Neural cell (in vitro differentiated cells): Measurements from ENCODE around the gene TIGD4. TPM values are rescaled to one million over a fixed set of nuclear protein-coding genes. Genes with fewer than 3 reads are reported as not detected.

ENCODE experiments used
- H2AFZ ChIP-seq: fragments of 200-600, 300-800 bp; sonication (generic), shearing (Covaris generic); 2 replicates; pipeline ENCODE4 v1.6.0; 2014; ENCODE audit warnings: low read depth, mild to moderate bottlenecking, antibody characterized with exemption, low read length, moderate library complexity
- H3F3A ChIP-seq: fragments of 200-600 bp; shearing (Covaris generic); 2 replicates; pipeline ENCODE4 v1.6.1; 2016; ENCODE audit warnings: mild to moderate bottlenecking, moderate library complexity, mixed read lengths, antibody characterized with exemption, low read length; ENCODE audit not compliant: insufficient read depth, poor library complexity, severe bottlenecking
- H3K27ac ChIP-seq: fragments of 200-600, 300-800 bp; sonication (generic), shearing (Covaris generic); 2 replicates; pipeline ENCODE4 v1.5.1; 2014; ENCODE audit warnings: mild to moderate bottlenecking, low read length, moderate library complexity
- H3K27me3 ChIP-seq: fragments of 300-800, 200-600 bp; sonication (generic), shearing (Covaris generic); 2 replicates; pipeline ENCODE4 v1.6.0; 2014; ENCODE audit warnings: mild to moderate bottlenecking, low read depth, low read length, moderate library complexity; ENCODE audit not compliant: insufficient read depth
- H3K36me3 ChIP-seq: fragments of 300-800, 200-600 bp; sonication (generic), shearing (Covaris generic); 2 replicates; pipeline ENCODE4 v1.5.1; 2014; ENCODE audit warnings: mild to moderate bottlenecking, antibody characterized with exemption, low read length, moderate library complexity; ENCODE audit not compliant: insufficient read depth
- H3K4me2 ChIP-seq: fragments of 300-800, 200-600 bp; sonication (generic), shearing (Covaris generic); 2 replicates; pipeline ENCODE4 v1.6.0; 2014; ENCODE audit warnings: mild to moderate bottlenecking, low read length
- H3K4me3 ChIP-seq: fragments of 300-800, 200-600 bp; sonication (generic), shearing (Covaris generic); 2 replicates; pipeline ENCODE4 v1.5.1; 2014; ENCODE audit warnings: mild to moderate bottlenecking, low read length, moderate library complexity
- H3K79me2 ChIP-seq: fragments of 200-600 bp; shearing (Covaris generic); replicated peaks from 2 replicates; pipeline ENCODE4 v1.6.0; 2014; ENCODE audit warnings: mild to moderate bottlenecking, low read length, moderate library complexity; ENCODE audit not compliant: insufficient read depth
- H3K9ac ChIP-seq: fragments of 300-800, 200-600 bp; sonication (generic), shearing (Covaris generic); 2 replicates; pipeline ENCODE4 v1.6.1; 2016; ENCODE audit warnings: mild to moderate bottlenecking, low read length, mixed read lengths
- H3K9me2 ChIP-seq: fragments of 200-600 bp; shearing (Covaris generic); 2 replicates; pipeline ENCODE4 v1.6.1; 2016; ENCODE audit warnings: mild to moderate bottlenecking, low read length, mixed read lengths; ENCODE audit not compliant: insufficient read depth
- H3K9me3 ChIP-seq: fragments of 200-600, 300-800 bp; sonication (generic), shearing (Covaris generic); 2 replicates; pipeline ENCODE4 v1.6.1; 2016; ENCODE audit warnings: mild to moderate bottlenecking, mixed run types, low read length, moderate library complexity, mixed read lengths
- H4K20me1 ChIP-seq: fragments of 200-600 bp; shearing (Covaris generic); 2 replicates; pipeline ENCODE4 v1.6.1; 2016; ENCODE audit warnings: mild to moderate bottlenecking, mixed run types; ENCODE audit not compliant: insufficient read depth
- CTCF ChIP-seq: fragments of 450-650 bp; IDR thresholded peaks from 2 replicates; pipeline ENCODE4 v1.5.1; 2014; ENCODE audit warnings: antibody characterized with exemption, mild to moderate bottlenecking, moderate library complexity; ENCODE audit not compliant: poor library complexity, severe bottlenecking
- EP300 ChIP-seq: fragments of 450-650 bp; conservative IDR thresholded peaks from 2 replicates; pipeline ENCODE4 v1.6.1; 2014; ENCODE audit warnings: antibody characterized with exemption, mild to moderate bottlenecking, moderate library complexity; ENCODE audit not compliant: poor library complexity, severe bottlenecking
- EZH2 ChIP-seq: fragments of 200-600, 300-800 bp; shearing (Covaris generic), sonication (generic); IDR thresholded peaks from 2 replicates; pipeline ENCODE4 v1.6.1; 2014; ENCODE audit warnings: antibody characterized with exemption, low read length, borderline replicate concordance, mild to moderate bottlenecking; ENCODE audit not compliant: insufficient read depth, poor library complexity, severe bottlenecking
- MXI1 ChIP-seq: fragments of 450-650 bp; conservative IDR thresholded peaks from 2 replicates; pipeline ENCODE4 v1.6.1; 2014; ENCODE audit warnings: antibody characterized with exemption, mild to moderate bottlenecking; ENCODE audit not compliant: poor library complexity, severe bottlenecking
- POLR2AphosphoS5 ChIP-seq: IDR thresholded peaks from 2 replicates; pipeline ENCODE4 v1.6.1; 2012
- RAD21 ChIP-seq: fragments of 450-650 bp; conservative IDR thresholded peaks from 2 replicates; pipeline ENCODE4 v1.6.1; 2014; ENCODE audit warnings: antibody characterized with exemption, mild to moderate bottlenecking, moderate library complexity
- SMC3 ChIP-seq: fragments of 450-650 bp; conservative IDR thresholded peaks from 2 replicates; pipeline ENCODE4 v1.6.1; 2014; ENCODE audit warnings: antibody characterized with exemption, mild to moderate bottlenecking, moderate library complexity; ENCODE audit not compliant: poor library complexity
- TAF1 ChIP-seq: IDR thresholded peaks from 2 replicates; pipeline ENCODE4 v1.6.1; 2012; ENCODE audit warnings: low read depth
- polyA plus RNA-seq: library from polyadenylated mRNA; depleted of rRNA; stranded (reverse); fragments of >200 nt; gene quantifications from 2 replicates; pipeline ENCODE4 v1.2.3, GENCODE V29; 2014
- TF ChIP-seq, protein P1 (sequence below): IDR thresholded peaks from 2 replicates; pipeline ENCODE4 v1.6.1; 2012; ENCODE audit warnings: borderline replicate concordance

The TIGD4 gene
- polyA plus RNA-seq, 1 donor from 2014 or later = 3.3 TPM

GRCh38 chr4:152815078-152815477 lies 35.5 kb upstream of the TIGD4 start:
- no peak for TF ChIP-seq MXI1
- TF ChIP-seq CTCF = no peak
- TF ChIP-seq TAF1 = no peak
- no peak for TF ChIP-seq POLR2AphosphoS5
- Histone ChIP-seq H3K4me3 (no peak overlapping the region), H3K9me3 (no peaks in the 10 kb centered on the region), H4K20me1 (no peaks in the 10 kb centered on the region), H3K4me2 (no peak overlapping the region), H3F3A (no peaks in the 10 kb centered on the region), H3K9me2 (no peaks in the 10 kb centered on the region), H3K79me2 (no peaks in the 10 kb centered on the region), H3K9ac (no peak overlapping the region), H2AFZ (no peak overlapping the region), H3K27ac (no peak overlapping the region), H3K36me3 (no peaks in the 10 kb centered on the region), H3K27me3 (no peaks in the 10 kb centered on the region)

DNA sequence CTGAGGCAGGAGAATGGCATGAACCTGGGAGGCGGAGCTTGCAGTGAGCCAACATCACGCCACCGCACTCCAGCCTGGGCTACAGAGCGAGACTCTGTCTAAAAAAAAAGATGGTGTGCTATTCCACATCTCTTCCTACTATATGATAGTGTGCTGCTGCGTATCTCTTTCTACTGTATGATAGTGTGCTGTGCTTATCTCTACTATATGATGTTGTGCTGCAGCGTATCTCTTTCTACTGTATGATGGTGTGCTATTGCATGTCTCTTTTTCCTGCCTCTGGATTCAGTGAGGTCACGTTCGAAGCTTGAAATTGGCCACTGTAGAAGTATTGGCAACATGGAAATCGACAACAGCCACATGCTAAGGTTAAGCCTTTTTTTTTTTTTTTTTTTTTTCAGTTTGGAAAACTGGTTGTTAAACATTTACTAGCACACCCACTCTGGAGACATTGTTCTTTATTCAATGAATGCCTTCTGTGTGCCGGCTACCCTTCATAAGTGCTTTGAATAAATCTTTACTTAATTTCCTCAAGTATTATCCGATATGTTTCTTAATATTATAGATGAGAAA lies 31.3 kb upstream of the TIGD4 start:
- no peaks in the 10 kb centered on the region for H3K27me3 ChIP-seq
- peaks cover 12% of the 10 kb centered on the region for H3K79me2 ChIP-seq
- H3K9ac ChIP-seq = no peak overlapping the region
- H4K20me1 ChIP-seq = no peaks in the 10 kb centered on the region
- no peak overlapping the region for H3K4me2 ChIP-seq
- no peak for TF ChIP-seq EZH2
- no peak for TF ChIP-seq MXI1
- no peak for TF ChIP-seq EP300
- TF ChIP-seq TAF1 = no peak
- no peak for TF ChIP-seq RAD21
- TF ChIP-seq SMC3 = no peak
- TF ChIP-seq, protein P1, sequence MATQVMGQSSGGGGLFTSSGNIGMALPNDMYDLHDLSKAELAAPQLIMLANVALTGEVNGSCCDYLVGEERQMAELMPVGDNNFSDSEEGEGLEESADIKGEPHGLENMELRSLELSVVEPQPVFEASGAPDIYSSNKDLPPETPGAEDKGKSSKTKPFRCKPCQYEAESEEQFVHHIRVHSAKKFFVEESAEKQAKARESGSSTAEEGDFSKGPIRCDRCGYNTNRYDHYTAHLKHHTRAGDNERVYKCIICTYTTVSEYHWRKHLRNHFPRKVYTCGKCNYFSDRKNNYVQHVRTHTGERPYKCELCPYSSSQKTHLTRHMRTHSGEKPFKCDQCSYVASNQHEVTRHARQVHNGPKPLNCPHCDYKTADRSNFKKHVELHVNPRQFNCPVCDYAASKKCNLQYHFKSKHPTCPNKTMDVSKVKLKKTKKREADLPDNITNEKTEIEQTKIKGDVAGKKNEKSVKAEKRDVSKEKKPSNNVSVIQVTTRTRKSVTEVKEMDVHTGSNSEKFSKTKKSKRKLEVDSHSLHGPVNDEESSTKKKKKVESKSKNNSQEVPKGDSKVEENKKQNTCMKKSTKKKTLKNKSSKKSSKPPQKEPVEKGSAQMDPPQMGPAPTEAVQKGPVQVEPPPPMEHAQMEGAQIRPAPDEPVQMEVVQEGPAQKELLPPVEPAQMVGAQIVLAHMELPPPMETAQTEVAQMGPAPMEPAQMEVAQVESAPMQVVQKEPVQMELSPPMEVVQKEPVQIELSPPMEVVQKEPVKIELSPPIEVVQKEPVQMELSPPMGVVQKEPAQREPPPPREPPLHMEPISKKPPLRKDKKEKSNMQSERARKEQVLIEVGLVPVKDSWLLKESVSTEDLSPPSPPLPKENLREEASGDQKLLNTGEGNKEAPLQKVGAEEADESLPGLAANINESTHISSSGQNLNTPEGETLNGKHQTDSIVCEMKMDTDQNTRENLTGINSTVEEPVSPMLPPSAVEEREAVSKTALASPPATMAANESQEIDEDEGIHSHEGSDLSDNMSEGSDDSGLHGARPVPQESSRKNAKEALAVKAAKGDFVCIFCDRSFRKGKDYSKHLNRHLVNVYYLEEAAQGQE = no peak
- TF ChIP-seq CTCF = no peak
- TF ChIP-seq POLR2AphosphoS5 = no peak
- no peaks in the 10 kb centered on the region for H3F3A ChIP-seq
- H3K9me2 ChIP-seq = no peaks in the 10 kb centered on the region
- H3K4me3 ChIP-seq = no peak overlapping the region
- H3K36me3 ChIP-seq = no peaks in the 10 kb centered on the region
- H2AFZ ChIP-seq = no peak overlapping the region
- peaks cover 2% of the 10 kb centered on the region for H3K9me3 ChIP-seq
- no peak overlapping the region for H3K27ac ChIP-seq
